Stimulated activated CD4-positive, alpha-beta T cell treated with anti-CD3 and anti-CD28 coated beads, Interleukin-12 subunit alpha, Interleukin-12 subunit beta, amount 100 ng/mL, for 4 hours (primary cell): ENCODE measurements around the gene ST7.
"Not testable (repeated sequence)": the region's sequence is repeated elsewhere in the genome, so short reads cannot be mapped to it uniquely, and the experiment has no call there.

Experiments used
- DNase-seq: peaks from one replicate; pipeline ENCODE4 v3.0.0-alpha.2; 2020

Gene ST7

GRCh38 chr7:117010375-117011133 is 57.3 kb downstream of the ST7 start:
- peak; percentile 12 for DNase-seq

DNA sequence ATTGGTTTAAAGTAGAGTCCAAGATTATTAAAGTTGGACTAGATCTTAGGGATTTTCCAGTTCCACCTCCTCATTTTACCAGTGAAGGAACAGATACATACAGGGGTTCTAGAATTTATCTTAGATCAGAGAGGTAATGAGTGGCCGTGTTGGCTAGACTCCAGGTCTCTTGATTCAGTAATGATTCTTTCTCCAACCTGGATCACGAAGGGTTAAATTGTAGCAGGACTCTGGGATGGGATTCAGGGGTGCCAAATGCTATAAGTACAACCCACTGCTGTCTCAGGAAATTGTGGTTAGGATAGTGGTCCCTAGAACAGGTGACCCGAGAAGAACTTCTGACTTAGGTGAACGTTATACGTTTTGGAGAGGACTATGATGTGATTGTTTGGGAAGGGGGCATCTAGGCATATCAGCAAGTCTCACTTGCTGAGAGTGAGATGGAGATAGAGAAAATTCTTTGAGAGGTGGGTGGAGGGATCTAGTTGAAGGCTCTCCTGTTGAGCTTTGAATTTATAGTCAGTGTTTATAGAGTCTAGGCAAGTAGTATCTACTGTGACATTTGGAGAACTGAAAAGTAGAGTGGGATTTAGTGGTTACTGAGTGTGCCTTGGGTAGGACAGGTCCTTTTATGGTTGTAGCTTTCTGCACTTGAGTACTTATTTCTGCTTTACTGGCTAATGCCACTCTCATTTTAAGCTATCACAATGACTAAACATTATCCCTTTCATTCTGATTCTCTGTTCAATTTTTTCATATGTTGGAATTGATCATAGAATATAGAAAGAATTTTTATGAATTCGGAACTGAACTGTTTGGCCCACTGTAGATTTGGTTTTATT is 58.3 kb downstream of the ST7 start:
- no peak for DNase-seq

- DNase-seq: no peak
Measured at GRCh38 chr7:117012284-117012683, 59.0 kb downstream of the ST7 start.

GRCh38 chr7:117012696-117013095 is 59.4 kb downstream of the ST7 start:
- no peak for DNase-seq

DNA sequence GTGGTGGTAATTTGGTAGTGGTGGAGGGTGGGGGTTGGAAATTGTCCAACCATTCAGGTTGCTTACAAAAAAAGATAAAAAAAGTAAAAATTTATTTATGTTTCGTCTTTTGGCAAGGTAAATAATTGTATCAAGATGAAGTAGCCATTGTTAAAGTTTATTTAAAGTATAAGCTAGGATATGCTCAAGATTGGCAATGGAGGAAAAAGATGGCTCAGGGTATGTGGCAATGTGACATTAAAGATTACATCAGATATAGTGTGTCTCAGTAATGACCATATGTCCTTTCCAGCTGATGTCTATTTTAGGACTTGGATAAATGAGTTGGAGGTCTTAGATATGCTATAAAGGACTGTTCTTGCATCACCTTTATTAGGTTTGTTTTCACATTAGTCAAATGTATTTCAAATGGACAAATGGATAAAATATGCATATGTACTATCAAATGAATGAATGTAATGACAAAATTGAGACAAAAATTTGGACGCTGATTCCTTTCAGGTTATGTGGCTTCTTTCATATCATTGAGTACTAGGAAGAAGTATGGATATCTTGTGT is 60.9 kb downstream of the ST7 start:
- DNase-seq: no peak

DNA sequence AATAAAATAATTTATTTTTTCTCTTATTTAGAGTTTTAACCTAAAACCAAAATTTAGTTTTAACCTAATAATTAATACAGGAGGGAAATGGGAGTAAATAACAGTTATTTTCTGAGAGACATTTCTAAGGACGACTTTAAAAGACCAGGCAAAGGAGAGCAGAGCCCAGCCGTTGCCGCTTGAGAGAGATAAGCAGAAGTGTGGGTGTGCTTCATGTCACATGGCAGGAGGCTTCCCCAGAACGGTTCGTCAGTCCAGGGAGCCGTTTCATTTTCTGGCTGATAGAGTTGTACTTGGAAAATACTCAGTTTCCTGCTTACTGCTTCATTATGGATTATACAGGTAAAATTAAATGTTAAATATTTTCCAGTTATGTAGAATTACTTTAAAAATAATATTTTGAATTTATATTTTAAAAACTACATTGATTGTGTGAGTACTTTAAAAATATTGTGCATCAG is 61.4 kb downstream of the ST7 start:
- peak; percentile 6 for DNase-seq

DNA sequence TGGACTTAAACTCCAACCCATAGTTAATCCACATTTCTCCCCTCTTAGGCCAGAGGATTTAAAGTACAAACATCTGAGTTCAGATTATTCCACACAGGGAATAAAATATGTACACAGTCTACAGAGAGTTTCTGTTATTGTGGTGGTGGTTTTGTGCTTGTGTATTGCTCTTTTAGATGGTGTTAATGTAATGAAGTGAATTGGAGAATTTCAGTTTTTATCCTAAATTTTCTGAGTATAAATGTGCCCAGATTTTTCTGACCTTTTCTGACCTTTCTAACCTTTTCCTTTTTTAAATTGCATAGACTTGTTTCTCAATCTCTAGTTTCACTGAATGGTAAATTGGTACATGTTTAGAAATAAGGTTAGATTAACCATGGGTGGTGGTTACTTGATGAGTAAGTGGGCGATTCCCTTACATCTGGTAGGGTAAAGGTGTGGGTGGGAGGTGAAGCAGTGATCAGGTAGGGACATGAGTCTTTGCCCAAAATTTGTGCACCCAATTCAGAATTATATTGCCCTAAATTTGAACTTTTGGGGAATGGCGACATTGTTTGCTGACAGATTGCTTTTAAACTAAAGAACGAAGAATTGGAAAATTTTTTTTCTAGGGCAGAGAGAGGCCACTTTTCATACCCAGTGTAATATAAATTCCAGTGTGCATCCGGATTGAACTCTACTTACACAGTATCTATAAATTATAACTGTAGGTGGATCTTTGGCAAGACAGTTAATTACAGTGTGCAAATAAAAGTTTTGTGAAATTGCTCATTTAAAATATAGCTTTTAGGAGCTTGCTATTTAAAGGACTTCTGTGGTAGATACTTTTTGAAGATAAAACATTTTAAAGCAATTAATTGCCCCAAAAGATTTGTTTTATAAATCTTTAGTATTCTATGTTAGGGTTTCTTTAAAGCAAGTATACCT is 62.2 kb downstream of the ST7 start:
- DNase-seq: no peak

GRCh38 chr7:117017017-117017451 is 63.7 kb downstream of the ST7 start:
- DNase-seq: no peak

DNA sequence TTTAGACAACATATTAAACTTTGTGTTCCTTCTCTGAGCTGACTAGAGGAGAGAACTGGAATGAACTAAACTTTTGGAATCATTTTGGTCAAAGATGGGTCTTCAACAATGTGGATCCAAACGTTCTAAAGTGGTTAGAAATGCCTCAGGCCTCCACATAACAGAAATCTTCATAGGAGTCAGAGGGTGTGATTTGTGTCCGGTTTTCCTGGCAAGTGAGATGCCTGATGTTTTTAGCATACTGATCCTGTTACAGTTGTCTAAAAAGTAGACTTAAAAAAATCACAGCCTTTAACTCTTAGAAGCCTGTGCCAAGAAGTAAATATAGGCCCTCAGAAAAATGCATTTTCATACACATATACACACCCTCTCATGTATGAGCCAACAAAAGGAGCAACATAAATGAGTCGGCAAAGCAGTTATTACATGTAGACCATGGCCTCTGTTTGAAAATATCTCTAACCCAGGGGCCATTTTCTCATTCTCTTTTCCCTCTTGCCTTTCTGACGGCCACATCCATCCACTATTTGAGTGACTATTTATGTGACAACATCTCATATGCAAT is 64.5 kb downstream of the ST7 start:
- no peak for DNase-seq

DNA sequence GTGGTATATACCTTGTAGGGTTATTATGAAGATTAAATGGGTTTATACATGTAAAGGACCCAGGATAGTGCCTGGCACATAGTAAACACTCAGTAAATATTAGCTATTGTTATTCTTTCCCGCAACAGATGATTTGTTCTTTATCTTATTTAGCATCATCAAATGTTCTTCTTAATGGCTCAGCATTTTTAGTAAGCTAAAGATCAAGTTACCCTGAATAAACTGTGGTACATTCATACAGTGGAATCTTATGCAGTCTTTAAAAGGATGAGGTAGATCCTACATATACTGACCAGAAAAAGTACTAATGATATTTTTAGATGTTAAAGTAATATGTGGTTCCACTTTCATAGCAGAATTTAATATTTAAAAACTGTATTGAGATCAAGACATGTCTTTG is 65.4 kb downstream of the ST7 start:
- DNase-seq: no peak

- no peak for DNase-seq
Measured at GRCh38 chr7:117019287-117019686, 66.0 kb downstream of the ST7 start.

DNA sequence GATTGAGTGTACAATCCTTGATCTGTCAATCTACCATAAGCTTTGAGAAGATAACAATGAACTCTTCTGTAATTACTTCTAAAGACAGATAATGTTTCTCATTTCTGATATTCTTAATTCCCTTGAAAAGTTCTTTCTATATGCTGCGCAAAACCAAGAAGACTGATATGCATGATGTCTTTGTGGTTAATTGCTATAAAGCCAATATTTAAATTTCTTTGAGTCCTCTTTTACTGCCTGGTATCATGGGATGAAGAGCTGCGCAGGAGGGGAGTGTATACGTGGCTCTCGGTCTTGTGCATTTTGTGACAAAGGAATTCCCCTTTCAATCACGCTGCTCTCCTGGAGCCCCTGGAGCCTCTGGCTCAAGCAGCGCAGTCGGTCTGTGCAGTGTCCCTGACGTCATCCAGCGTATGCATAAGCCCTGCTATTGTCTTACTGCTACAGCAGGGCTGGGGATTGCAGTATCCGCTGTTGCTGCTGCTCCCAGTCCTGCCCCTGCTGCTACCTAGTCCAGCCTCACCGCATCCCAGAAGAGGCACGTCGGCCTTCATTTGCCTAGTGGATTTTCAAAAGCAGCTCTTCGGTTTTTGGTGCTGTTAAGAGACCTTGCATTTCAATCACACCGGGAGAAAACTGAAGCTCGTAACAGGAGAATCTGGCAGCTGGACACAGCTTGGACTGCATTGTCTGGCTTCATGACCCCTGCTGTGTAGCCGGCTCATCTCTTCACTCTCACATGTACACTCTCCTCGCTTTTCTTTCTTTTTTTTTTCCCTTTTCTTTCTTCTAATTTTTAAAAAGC is 66.7 kb downstream of the ST7 start:
- no peak for DNase-seq

DNA sequence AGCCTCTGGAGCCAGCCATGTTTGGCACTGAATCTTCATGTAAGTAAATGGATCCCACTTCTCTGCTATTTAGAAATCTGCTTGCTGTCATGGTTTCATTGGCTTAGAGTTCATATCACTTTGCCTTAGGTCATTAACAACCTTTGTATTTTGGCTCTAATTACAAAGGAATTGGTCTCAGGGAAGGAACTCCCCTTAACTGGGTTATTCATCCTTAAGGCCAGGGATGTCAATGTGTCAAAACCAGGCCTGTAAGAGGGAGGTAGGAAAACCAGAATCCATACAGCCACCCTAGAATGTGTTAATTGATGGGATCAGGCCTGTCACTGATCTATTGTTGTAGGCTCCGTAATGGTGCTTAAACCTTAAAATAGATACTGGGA is 67.3 kb downstream of the ST7 start:
- DNase-seq: no peak

DNA sequence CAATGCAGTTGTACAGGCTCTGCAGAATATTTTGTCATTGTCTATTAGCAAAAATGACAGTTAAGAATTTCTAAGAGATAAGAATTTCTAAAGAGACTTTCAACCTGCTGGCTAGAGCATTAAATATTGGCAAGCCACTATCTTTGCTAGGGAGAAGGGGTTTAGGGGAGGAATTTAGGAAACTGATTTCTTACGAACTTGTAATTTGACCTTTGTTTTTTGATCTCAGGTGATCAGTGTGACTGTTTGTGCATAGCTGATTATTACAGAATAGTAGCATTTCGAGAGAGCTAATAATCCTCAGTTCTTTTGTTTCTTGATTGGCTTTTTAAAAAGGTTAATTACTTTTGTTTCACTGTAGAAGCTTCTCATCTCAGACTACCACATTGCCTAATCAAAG is 68.1 kb downstream of the ST7 start:
- no peak for DNase-seq

GRCh38 chr7:117021986-117022385 is 68.7 kb downstream of the ST7 start:
- DNase-seq: no peak

GRCh38 chr7:117023325-117023854 is 70.1 kb downstream of the ST7 start:
- no peak for DNase-seq

GRCh38 chr7:117024811-117025210 is 71.5 kb downstream of the ST7 start:
- DNase-seq: no peak

DNA sequence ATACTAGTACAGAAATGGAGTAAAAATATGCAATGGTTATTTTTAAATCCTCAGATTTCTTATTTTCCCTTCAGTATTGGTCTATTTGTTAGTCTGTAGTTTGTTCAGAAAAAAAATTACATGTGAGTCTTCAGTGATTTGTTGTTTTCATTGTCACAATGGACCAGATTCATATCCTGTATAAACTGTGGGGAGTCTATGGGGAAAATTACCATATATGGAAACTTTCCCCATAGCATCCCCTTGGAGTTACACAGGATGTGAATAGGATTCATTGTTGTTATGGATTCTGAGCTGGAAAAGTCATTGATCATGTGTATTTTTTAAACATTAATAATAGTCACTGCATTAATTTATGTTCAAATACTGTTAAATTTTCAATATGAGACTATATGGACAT is 72.6 kb downstream of the ST7 start:
- DNase-seq: no peak

DNA sequence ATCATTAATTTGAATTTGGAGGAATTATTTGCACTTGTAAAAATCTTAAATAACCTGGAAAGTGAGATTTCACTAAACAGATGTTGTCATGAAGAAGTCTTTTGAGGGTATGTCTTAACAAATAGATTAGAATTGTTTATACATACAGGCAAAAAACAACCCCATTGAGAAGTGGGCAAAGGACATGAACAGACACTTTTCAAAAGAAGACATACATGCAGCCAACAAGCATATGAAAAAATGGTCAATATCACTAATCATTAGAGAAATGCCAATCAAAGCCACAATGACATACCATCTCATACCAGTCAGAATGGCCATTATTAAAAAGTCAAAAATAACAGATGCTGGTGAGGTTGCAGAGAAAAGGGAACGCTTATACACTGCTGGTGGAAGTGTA is 77.0 kb downstream of the ST7 start:
- DNase-seq: not testable (repeated sequence)

DNA sequence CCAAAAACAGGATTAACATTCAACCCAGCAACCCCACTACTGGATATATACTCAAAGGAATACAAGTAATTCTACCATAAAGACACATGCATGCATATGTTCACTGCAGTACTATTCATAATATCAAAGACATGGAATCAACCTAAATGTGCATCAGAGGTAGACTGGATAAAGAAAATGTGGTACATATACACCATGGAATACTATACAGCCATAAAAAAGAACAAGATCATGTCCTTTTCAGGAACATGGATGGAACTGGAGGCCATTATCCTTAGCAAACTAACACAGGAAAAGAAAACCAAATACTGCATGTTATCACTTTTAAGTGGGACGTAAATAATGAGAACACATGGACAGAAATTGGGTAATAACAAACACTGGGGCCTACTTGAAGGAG is 77.5 kb downstream of the ST7 start:
- DNase-seq: not testable (repeated sequence)

DNA sequence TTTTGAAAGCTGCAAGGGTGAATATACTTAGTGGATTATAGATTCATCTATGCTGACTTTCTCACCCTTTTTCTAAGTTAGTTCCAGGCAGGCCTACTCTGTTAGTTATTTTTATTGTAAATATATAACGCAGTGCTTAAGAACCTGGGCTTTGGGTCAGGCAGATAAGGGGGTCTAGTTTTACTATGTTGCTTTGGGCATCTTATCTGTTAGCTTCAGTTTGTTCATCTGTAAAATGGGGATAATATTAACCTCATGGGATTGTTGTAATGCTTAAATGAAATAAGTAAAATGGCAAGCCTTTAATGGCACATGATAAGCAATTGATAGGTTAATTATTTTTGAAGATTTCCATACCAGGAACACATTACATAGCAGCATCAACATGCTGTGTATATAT is 79.5 kb downstream of the ST7 start:
- no peak for DNase-seq
